ENCODE results near the gene IQCF2.

GRCh38 chr3:51879937-51880336 lies 18.5 kb downstream of the IQCF2 start:
- no peak for TF ChIP-seq CTCF (conservative IDR thresholded peaks at IDR 0.05; ENCODE audit: low read depth, low read length)
- no peak for TF ChIP-seq EZH2 (IDR thresholded peaks at IDR 0.05; ENCODE audit: borderline replicate concordance, low read depth, low read length, poor library complexity, severe bottlenecking)
